ENCODE results near the gene SLC44A3.

DNA sequence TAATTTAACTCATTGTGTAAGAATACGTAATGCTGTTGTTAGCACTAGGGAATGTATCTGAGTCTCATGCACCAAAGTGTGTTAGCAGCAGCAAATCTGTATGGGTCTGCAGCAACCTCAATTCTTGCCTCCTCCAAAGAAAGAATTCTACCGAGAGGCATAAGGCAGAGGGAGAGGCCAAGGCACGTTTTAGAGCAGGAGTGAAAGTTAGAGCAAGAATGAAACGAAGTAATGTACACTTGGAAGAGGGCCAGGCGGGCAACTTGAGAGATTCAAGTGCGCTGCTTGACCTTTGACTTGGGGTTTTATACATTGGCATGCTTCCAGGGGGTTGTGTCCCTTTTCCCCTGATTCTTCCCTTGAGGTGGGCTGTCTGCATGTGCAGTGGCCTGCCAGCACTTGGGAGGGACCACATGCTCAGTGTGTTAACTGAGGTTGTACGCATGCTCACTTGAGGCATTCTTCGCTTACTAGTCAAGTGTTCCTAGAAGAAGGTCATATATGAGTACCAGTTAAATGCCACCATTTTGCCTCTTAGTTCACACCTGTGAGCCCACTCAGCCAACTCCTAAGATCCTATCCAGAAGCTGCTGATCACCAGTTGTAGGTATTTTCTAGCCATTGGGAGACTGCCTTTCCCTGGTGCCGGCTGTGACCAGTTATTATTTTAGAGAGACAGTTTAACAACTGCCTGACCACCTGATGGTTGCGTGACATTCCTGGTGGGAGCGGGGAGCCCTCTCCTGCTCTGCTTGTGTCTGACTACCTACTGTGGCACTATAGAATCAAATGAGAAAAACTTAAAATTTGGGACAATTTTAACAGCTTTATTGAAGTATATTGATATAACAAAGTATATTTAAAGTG, 109.4 kb downstream of the SLC44A3 start:
- TF ChIP-seq USF2 (IDR thresholded peaks at IDR 0.05; ENCODE audit: low read depth, low read length) (no peak), POLR2A (IDR thresholded peaks at IDR 0.05; ENCODE audit: low read depth, low read length) (no peak), RAD21 (IDR thresholded peaks at IDR 0.05; ENCODE audit: low read length) (no peak), RFX5 (IDR thresholded peaks at IDR 0.05; ENCODE audit: low read depth, low read length) (no peak), CTCF (conservative IDR thresholded peaks at IDR 0.05; ENCODE audit: low read depth, low read length) (no peak), ELK1 (IDR thresholded peaks at IDR 0.05; ENCODE audit: borderline replicate concordance, low read depth, low read length) (no peak), MAFK (IDR thresholded peaks at IDR 0.05; ENCODE audit: low read depth, low read length) (no peak), BHLHE40 (IDR thresholded peaks at IDR 0.05; ENCODE audit: low read depth, low read length) (no peak), CEBPB (IDR thresholded peaks at IDR 0.05; ENCODE audit: low read depth, low read length) (no peak), MAZ (IDR thresholded peaks at IDR 0.05; ENCODE audit: borderline replicate concordance, low read depth, low read length) (no peak)

Measured in IMR-90 (cell line).